Measurements from ENCODE around the gene FNDC4. TPM values are rescaled to one million over a fixed set of nuclear protein-coding genes. Genes with fewer than 3 reads are reported as not detected.
"Not testable (repeated sequence)": the region's sequence is repeated elsewhere in the genome, so short reads cannot be mapped to it uniquely, and the experiment has no call there.

Gene FNDC4, protein sequence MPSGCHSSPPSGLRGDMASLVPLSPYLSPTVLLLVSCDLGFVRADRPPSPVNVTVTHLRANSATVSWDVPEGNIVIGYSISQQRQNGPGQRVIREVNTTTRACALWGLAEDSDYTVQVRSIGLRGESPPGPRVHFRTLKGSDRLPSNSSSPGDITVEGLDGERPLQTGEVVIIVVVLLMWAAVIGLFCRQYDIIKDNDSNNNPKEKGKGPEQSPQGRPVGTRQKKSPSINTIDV
- 1 to 10 TPM in 2 of 4 donors, under 1 TPM in 1, not detected in 1; 0.81 to 5.8 (median 2.0) TPM for polyA plus RNA-seq
- long read RNA-seq, donor 1: 0 reads
- long read RNA-seq, donor 2, partial matches to known transcripts: 0 of 1 reads
- long read RNA-seq, donor 2, other reads (novel, unspliced or antisense): 0 of 1 reads
- long read RNA-seq, donor 3, partial matches to known transcripts: 0 of 3 reads
- long read RNA-seq, donor 3, other reads (novel, unspliced or antisense): 0 of 3 reads
- long read RNA-seq, donor 4: 0 reads
- long read RNA-seq, donor 5: 0 reads
- long read RNA-seq, donor 6, partial matches to known transcripts: 0 of 1 reads
- long read RNA-seq, donor 6, other reads (novel, unspliced or antisense): 0 of 1 reads
- long read RNA-seq, donor 7: 0 reads
- long read RNA-seq, donor 8, partial matches to known transcripts: 0 of 1 reads
- long read RNA-seq, donor 8, other reads (novel, unspliced or antisense): 0 of 1 reads
- long read RNA-seq, donor 9: 0 reads
- long read RNA-seq, donor 10, transcript FNDC4-201 (7 exons, 1,657 nt): major isoform, 7 of 7 reads
- long read RNA-seq, donor 10, partial matches to known transcripts: 0 of 7 reads
- long read RNA-seq, donor 10, other reads (novel, unspliced or antisense): 0 of 7 reads

- FAIRE-seq (no peak), DNase-seq (peak in 1 of 2 donors; percentile 50)
- no peaks in the 10 kb centered on the region for H3K9me3 ChIP-seq (ENCODE audit: control insufficient read depth in 2 of 2, insufficient read depth in 1 of 2, low read depth in 1 of 2, low read length in 1 of 2)
- WGBS, 3 donors: 1 to 3% (median 3%) methylated on average over 29 to 70 of the region's 70 CpGs
- H3K27me3 ChIP-seq (ENCODE audit: control insufficient read depth in 3 of 3, insufficient read depth in 3 of 3, low read length in 3 of 3): peaks cover 0 to 40% (median 0%) of the 10 kb centered on the region in 3 donors
- no peaks in the 10 kb centered on the region for H3K36me3 ChIP-seq (ENCODE audit: control insufficient read depth in 3 of 3, insufficient read depth in 2 of 3, low read depth in 1 of 3, low read length in 3 of 3)
- peak within 1 kb of the TSS in 1 of 3 donors; percentile 36 for H3K27ac ChIP-seq (ENCODE audit: low read depth in 1 of 3, low read length in 2 of 3)
- H3K4me1 ChIP-seq (ENCODE audit: control insufficient read depth in 3 of 3, insufficient read depth in 2 of 3, low read depth in 1 of 3, low read length in 2 of 3): peaks cover 0 to 20% (median 0%) of the 10 kb centered on the region in 3 donors
- H3K4me3 ChIP-seq (ENCODE audit: low read depth in 1 of 3, low read length in 3 of 3): peak within 1 kb of the TSS; percentile 19 to 64 (median 60)
Measured at GRCh38 chr2:27494944-27495554, at the start of gene FNDC4. TSS of gene FNDC4 (minus strand) at chr2:27495200. CDS start at chr2:27494679, 521 bp downstream.

DNA sequence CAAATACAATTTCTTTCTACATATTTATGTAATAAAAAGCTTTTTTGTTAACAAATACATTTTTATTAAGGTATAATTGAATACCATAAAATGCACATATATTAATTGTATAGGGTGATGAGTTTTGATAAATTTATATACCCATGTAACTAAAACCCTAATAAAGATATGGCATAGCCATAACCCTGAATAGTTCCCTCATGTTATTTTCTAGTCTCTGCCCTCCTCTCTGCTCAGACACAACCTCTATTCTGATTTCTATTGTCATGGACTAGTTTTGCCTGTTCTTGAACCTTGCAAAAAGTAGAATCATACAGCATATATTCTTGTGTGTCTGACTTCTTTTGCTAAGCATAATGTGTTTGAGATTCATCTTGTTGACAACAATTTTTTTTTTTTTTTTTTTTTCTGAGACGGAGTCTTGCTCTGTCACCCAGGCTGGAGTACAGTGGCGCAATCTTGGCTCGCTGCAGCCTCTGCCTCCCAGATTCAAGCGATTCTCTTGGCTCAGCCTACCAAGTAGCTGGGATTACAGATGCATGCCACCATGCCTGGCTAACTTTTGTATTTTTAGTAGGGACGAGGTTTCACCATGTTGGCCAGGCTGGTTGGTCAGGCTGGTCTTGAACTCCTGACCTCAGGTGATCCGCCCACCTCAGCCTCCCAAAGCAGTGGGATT is 49.3 kb upstream of the FNDC4 start:
- Histone ChIP-seq H3K36me3 (ENCODE audit: control insufficient read depth in 3 of 3, insufficient read depth in 2 of 3, low read depth in 1 of 3, low read length in 3 of 3) (no peaks in the 10 kb centered on the region), H3K4me3 (ENCODE audit: low read depth in 1 of 3, low read length in 3 of 3) (no peak overlapping the region), H3K9me3 (ENCODE audit: control insufficient read depth in 2 of 2, insufficient read depth in 1 of 2, low read depth in 1 of 2, low read length in 1 of 2) (no peaks in the 10 kb centered on the region), H3K27ac (ENCODE audit: low read depth in 1 of 3, low read length in 2 of 3) (no peak overlapping the region), H3K27me3 (ENCODE audit: control insufficient read depth in 3 of 3, insufficient read depth in 3 of 3, low read length in 3 of 3) (no peaks in the 10 kb centered on the region), H3K4me1 (ENCODE audit: control insufficient read depth in 3 of 3, insufficient read depth in 2 of 3, low read depth in 1 of 3, low read length in 2 of 3) (no peaks in the 10 kb centered on the region)
- WGBS, 3 donors: 90 to 95% (median 91%) methylated on average over 6 of the region's 6 CpGs
- DNase-seq (no peak), FAIRE-seq (no peak)

DNA sequence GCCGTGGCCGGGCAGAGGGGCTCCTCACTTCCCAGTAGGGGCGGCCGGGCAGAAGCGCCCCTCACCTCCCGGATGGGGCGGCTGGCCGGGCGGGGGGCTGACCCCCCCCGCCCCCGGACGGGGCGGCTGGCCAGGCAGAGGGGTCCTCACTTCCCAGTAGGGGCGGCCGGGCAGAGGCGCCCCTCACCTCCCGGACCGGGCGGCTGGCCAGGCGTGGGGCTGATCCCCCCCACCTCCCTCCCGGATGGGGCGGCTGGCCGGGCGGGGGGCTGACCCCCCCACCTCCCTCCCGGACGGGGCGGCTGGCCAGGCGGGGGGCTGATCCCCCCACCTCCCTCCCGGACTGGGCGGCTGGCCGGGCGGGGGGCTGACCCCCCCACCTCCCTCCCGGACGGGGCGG is 44.6 kb upstream of the FNDC4 start:
- not testable (repeated sequence) for H3K27ac ChIP-seq (ENCODE audit: low read depth in 1 of 3, low read length in 2 of 3); FAIRE-seq; H3K27me3 ChIP-seq (ENCODE audit: control insufficient read depth in 3 of 3, insufficient read depth in 3 of 3, low read length in 3 of 3); H3K9me3 ChIP-seq (ENCODE audit: control insufficient read depth in 2 of 2, insufficient read depth in 1 of 2, low read depth in 1 of 2, low read length in 1 of 2); H3K4me3 ChIP-seq (ENCODE audit: low read depth in 1 of 3, low read length in 3 of 3); DNase-seq; H3K36me3 ChIP-seq (ENCODE audit: control insufficient read depth in 3 of 3, insufficient read depth in 2 of 3, low read depth in 1 of 3, low read length in 3 of 3); H3K4me1 ChIP-seq (ENCODE audit: control insufficient read depth in 3 of 3, insufficient read depth in 2 of 3, low read depth in 1 of 3, low read length in 2 of 3)
- WGBS, 3 donors: 93 to 97% (median 96%) methylated on average over 15 to 24 of the region's 35 CpGs

DNA sequence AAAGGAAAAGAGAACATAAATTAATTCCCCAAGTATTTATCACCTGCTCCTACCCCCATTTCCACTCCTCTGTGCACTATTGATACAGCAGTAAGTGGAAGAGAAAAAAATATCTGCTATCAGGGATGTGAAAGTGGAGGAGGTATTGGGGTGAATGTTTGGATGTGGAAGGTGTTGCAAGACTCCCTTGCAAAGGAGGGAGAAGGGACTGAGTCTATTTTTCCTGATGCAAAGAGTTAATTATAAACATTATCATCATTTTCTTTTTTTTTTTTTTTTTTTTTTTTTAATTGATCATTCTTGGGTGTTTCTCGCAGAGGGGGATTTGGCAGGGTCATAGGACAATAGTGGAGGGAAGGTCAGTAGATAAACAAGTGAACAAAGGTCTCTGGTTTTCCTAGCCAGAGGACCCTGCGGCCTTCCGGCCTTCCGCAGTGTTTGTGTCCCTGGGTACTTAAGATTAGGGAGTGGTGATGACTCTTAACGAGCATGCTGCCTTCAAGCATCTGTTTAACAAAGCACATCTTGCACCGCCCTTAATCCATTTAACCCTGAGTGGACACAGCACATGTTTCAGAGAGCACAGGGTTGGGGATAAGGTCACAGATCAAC is 43.9 kb upstream of the FNDC4 start:
- not testable (repeated sequence) for DNase-seq; H3K27ac ChIP-seq (ENCODE audit: low read depth in 1 of 3, low read length in 2 of 3); H3K27me3 ChIP-seq (ENCODE audit: control insufficient read depth in 3 of 3, insufficient read depth in 3 of 3, low read length in 3 of 3); H3K4me3 ChIP-seq (ENCODE audit: low read depth in 1 of 3, low read length in 3 of 3); H3K4me1 ChIP-seq (ENCODE audit: control insufficient read depth in 3 of 3, insufficient read depth in 2 of 3, low read depth in 1 of 3, low read length in 2 of 3); H3K36me3 ChIP-seq (ENCODE audit: control insufficient read depth in 3 of 3, insufficient read depth in 2 of 3, low read depth in 1 of 3, low read length in 3 of 3); FAIRE-seq; H3K9me3 ChIP-seq (ENCODE audit: control insufficient read depth in 2 of 2, insufficient read depth in 1 of 2, low read depth in 1 of 2, low read length in 1 of 2)
- WGBS, 3 donors: 31 to 63% (median 46%) methylated on average over 3 to 4 of the region's 6 CpGs

DNA sequence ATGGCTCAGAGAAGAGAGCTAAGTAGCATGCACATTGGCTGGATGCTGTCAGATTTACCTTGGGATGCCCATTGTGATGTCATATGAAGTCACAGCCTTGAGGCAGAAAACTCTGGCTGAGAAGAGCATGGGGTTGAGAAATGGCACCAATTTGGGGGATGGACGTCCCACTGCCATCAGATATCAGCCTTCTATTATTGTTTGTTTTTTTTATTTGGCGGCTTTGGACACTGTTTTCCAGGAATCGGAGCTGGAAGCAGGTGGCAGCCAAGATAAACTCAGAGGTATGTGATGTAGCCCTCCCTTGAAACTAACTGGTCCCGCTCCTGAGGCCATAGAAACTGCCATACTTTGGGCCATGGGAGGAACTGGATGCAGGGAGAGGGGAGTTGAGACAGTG is 42.3 kb upstream of the FNDC4 start:
- no peak for DNase-seq
- no peaks in the 10 kb centered on the region for H3K4me1 ChIP-seq (ENCODE audit: control insufficient read depth in 3 of 3, insufficient read depth in 2 of 3, low read depth in 1 of 3, low read length in 2 of 3)
- FAIRE-seq: no peak

GRCh38 chr2:27531983-27532382 is 37.0 kb upstream of the FNDC4 start:
- FAIRE-seq: no peak
- Histone ChIP-seq H3K27me3 (ENCODE audit: control insufficient read depth in 3 of 3, insufficient read depth in 3 of 3, low read length in 3 of 3) (peaks cover 0 to 4% (median 0%) of the 10 kb centered on the region in 3 donors), H3K27ac (ENCODE audit: low read depth in 1 of 3, low read length in 2 of 3) (no peak overlapping the region), H3K9me3 (ENCODE audit: control insufficient read depth in 2 of 2, insufficient read depth in 1 of 2, low read depth in 1 of 2, low read length in 1 of 2) (no peaks in the 10 kb centered on the region), H3K36me3 (ENCODE audit: control insufficient read depth in 3 of 3, insufficient read depth in 2 of 3, low read depth in 1 of 3, low read length in 3 of 3) (no peaks in the 10 kb centered on the region), H3K4me3 (ENCODE audit: low read depth in 1 of 3, low read length in 3 of 3) (no peak overlapping the region), H3K4me1 (ENCODE audit: control insufficient read depth in 3 of 3, insufficient read depth in 2 of 3, low read depth in 1 of 3, low read length in 2 of 3) (no peaks in the 10 kb centered on the region)
- WGBS, 3 donors: 84 to 94% (median 92%) methylated on average over 2 of the region's 2 CpGs
- no peak for DNase-seq

More for the DNA sequence above, 42.3 kb upstream of the FNDC4 start:
- H3K27ac ChIP-seq (ENCODE audit: low read depth in 1 of 3, low read length in 2 of 3): no peak overlapping the region
- peaks cover 0 to 9% (median 0%) of the 10 kb centered on the region in 3 donors for H3K27me3 ChIP-seq (ENCODE audit: control insufficient read depth in 3 of 3, insufficient read depth in 3 of 3, low read length in 3 of 3)
- 54 to 65% (median 62%) methylated on average over 4 of the region's 4 CpGs for WGBS, 3 donors
- H3K36me3 ChIP-seq (ENCODE audit: control insufficient read depth in 3 of 3, insufficient read depth in 2 of 3, low read depth in 1 of 3, low read length in 3 of 3): no peaks in the 10 kb centered on the region
- H3K4me3 ChIP-seq (ENCODE audit: low read depth in 1 of 3, low read length in 3 of 3): no peak overlapping the region
- no peaks in the 10 kb centered on the region for H3K9me3 ChIP-seq (ENCODE audit: control insufficient read depth in 2 of 2, insufficient read depth in 1 of 2, low read depth in 1 of 2, low read length in 1 of 2)

- no peak overlapping the region for H3K4me3 ChIP-seq (ENCODE audit: low read depth in 1 of 3, low read length in 3 of 3)
- WGBS, 3 donors: 38 to 66% (median 50%) methylated on average over 3 of the region's 3 CpGs
- H3K27me3 ChIP-seq (ENCODE audit: control insufficient read depth in 3 of 3, insufficient read depth in 3 of 3, low read length in 3 of 3): no peaks in the 10 kb centered on the region
- no peaks in the 10 kb centered on the region for H3K9me3 ChIP-seq (ENCODE audit: control insufficient read depth in 2 of 2, insufficient read depth in 1 of 2, low read depth in 1 of 2, low read length in 1 of 2)
- H3K36me3 ChIP-seq (ENCODE audit: control insufficient read depth in 3 of 3, insufficient read depth in 2 of 3, low read depth in 1 of 3, low read length in 3 of 3): no peaks in the 10 kb centered on the region
- no peak overlapping the region for H3K27ac ChIP-seq (ENCODE audit: low read depth in 1 of 3, low read length in 2 of 3)
- no peaks in the 10 kb centered on the region for H3K4me1 ChIP-seq (ENCODE audit: control insufficient read depth in 3 of 3, insufficient read depth in 2 of 3, low read depth in 1 of 3, low read length in 2 of 3)
- FAIRE-seq (no peak), DNase-seq (no peak)
Measured at GRCh38 chr2:27527182-27527581, 32.2 kb upstream of the FNDC4 start.
